K562 (cell line): ENCODE results near the gene EVL. TPM values are rescaled to one million over a fixed set of nuclear protein-coding genes. Genes with fewer than 3 reads are reported as not detected.

Source experiments
- ATAC-seq: fragments of 200-7000 bp; cut with Tn5 transposase; 3 replicates; pipeline ENCODE4 v1.9.1; 2020; ENCODE audit warnings: moderate library complexity
- BruUV-seq: library from RNA; stranded (reverse); fragments of 400-500 nt; replicated peaks from 2 replicates; lab custom pipeline; 2021; lab: Mats Ljungman, UMichigan
- CTCF ChIA-PET: fragments of 300-600 bp; formaldehyde crosslinking; extraction: SDS; loops from one replicate; lab custom pipeline; 2021; ENCODE audit warnings: low intra/inter-chr PET ratio; lab: Yijun Ruan, JAX
- POLR2A ChIA-PET: fragments of 300-600, 350-650 bp; sonication (Branson Sonifier 250); formaldehyde crosslinking; extraction: SDS; loops from one replicate; lab custom pipeline; 2021; ENCODE audit warnings: antibody characterized with exemption, inconsistent platforms; lab: Yijun Ruan, JAX
- DNase-seq, 4 experiments: peaks; one replicate each; pipeline versions ENCODE4 v3.0.0 to v3.0.0-alpha.2; 2011 to 2018; ENCODE audit warnings: low spot score in 3 of 4, mixed read lengths in 3 of 4; ENCODE audit errors: extremely low read depth in 1 of 4
- FAIRE-seq: peaks from 2 replicates; lab custom pipeline; 2011; peaks lifted over from hg19 to GRCh38; lab: Jason Lieb, UNC
- H2AFZ ChIP-seq: 2 replicates; pipeline ENCODE4 v1.6.0; 2011; ENCODE audit warnings: low read depth, low read length, control low read depth, inconsistent platforms
- H3K27ac ChIP-seq: fragments of 200-600 bp; 3 replicates; pipeline ENCODE4 v1.8.0; 2011; ENCODE audit warnings: low read depth, mild to moderate bottlenecking, control low read depth, inconsistent platforms, low read length, moderate library complexity, mixed read lengths; ENCODE audit errors: extremely low read depth
- H3K27me3 ChIP-seq, 2 experiments: fragments of 300-600 bp in 1 of 2; 2 replicates in 1 of 2; 3 replicates in 1 of 2; pipeline versions ENCODE4 v1.6.0 to v1.8.0; 2011; ENCODE audit warnings: inconsistent platforms in 2 of 2, low read length in 2 of 2, mild to moderate bottlenecking in 1 of 2, mixed read lengths in 1 of 2, moderate library complexity in 1 of 2; ENCODE audit not compliant: control insufficient read depth in 2 of 2, insufficient read depth in 2 of 2
- H3K36me3 ChIP-seq: fragments of 300-600 bp; 3 replicates; pipeline ENCODE4 v1.8.0; 2011; ENCODE audit warnings: mild to moderate bottlenecking, low read length, inconsistent platforms; ENCODE audit not compliant: control insufficient read depth, insufficient read depth
- H3K4me1 ChIP-seq, 2 experiments: fragments of 200-600 bp in 1 of 2; replicated peaks in 1 of 2; 2 replicates in 1 of 2; 3 replicates in 1 of 2; pipeline versions ENCODE4 v1.5.1 to v1.8.0; 2011; ENCODE audit warnings: inconsistent platforms in 2 of 2, low read length in 2 of 2, mild to moderate bottlenecking in 1 of 2, mixed read lengths in 1 of 2, moderate library complexity in 1 of 2; ENCODE audit not compliant: control insufficient read depth in 2 of 2, insufficient read depth in 2 of 2
- H3K4me2 ChIP-seq: 2 replicates; pipeline ENCODE4 v1.6.1; 2011; ENCODE audit warnings: low read length, control low read depth, inconsistent platforms, mixed read lengths; ENCODE audit not compliant: insufficient read depth
- H3K4me3 ChIP-seq: fragments of 200-600 bp; sonication (generic), shearing (Covaris generic); 2 replicates; pipeline ENCODE4 v1.5.1; 2016; ENCODE audit warnings: control low read depth, inconsistent platforms
- H3K79me2 ChIP-seq: fragments of 200-600 bp; 3 replicates; pipeline ENCODE4 v1.8.0; 2011; ENCODE audit warnings: low read length, inconsistent platforms; ENCODE audit not compliant: control insufficient read depth, insufficient read depth
- H3K9ac ChIP-seq, 2 experiments: 2 replicates each; pipeline versions ENCODE4 v1.6.0 to v1.6.1; 2011; ENCODE audit warnings: low read depth in 2 of 2, low read length in 2 of 2, control low read depth in 1 of 2, inconsistent platforms in 1 of 2, mild to moderate bottlenecking in 1 of 2, mixed read lengths in 1 of 2; ENCODE audit not compliant: insufficient read depth in 1 of 2
- H3K9me1 ChIP-seq: one replicate; pipeline ENCODE4 v1.6.0; 2011; ENCODE audit warnings: inconsistent platforms, mild to moderate bottlenecking, low read length, moderate library complexity; ENCODE audit not compliant: control insufficient read depth, insufficient read depth
- H3K9me3 ChIP-seq: replicated peaks from 2 replicates; pipeline ENCODE4 v1.5.1; 2011; ENCODE audit warnings: low read depth, low read length, inconsistent platforms; ENCODE audit not compliant: control insufficient read depth, insufficient read depth
- H4K20me1 ChIP-seq: replicated peaks from 2 replicates; pipeline ENCODE4 v1.6.1; 2011; ENCODE audit warnings: low read length, inconsistent platforms, mixed read lengths; ENCODE audit not compliant: control insufficient read depth, insufficient read depth
- KHSRP ChIP-seq: fragments of 450-650 bp; IDR thresholded peaks from 2 replicates; pipeline ENCODE4 v1.6.1; 2017
- PHTF2 ChIP-seq: fragments of 250-450 bp; sonication (Bioruptor Pico); IDR thresholded peaks from 2 replicates; pipeline ENCODE4 v1.5.0; 2021; ENCODE audit warnings: mild to moderate bottlenecking
- SIN3A ChIP-seq, 2 experiments: fragments of 150-350 bp in 1 of 2; IDR thresholded peaks; 2 replicates each; pipeline ENCODE4 v1.6.1; 2011 to 2016; ENCODE audit warnings: borderline replicate concordance in 2 of 2, low read depth in 2 of 2, low read length in 2 of 2, mild to moderate bottlenecking in 2 of 2, moderate library complexity in 2 of 2; ENCODE audit not compliant: control insufficient read depth in 1 of 2
- WGBS: fragments of 100-300 bp; shearing (Covaris generic); methylation state at CpG from one replicate; pipeline ENCODE4 v1.1.6; 2016; ENCODE audit warnings: low coverage, mixed read lengths; ENCODE audit not compliant: insufficient coverage; ENCODE audit errors: missing lambda C conversion rate; 5-methylcytosine and 5-hydroxymethylcytosine counted together
- in situ Hi-C: fragments of 300-500 bp; cut with MboI; formaldehyde crosslinking; loops from 4 replicates; pipeline ENCODE4 v1.15.0; 2018; ENCODE audit warnings: inconsistent platforms, mixed read lengths
- intact Hi-C: fragments of 100-400 bp; cut with micrococcal nuclease; formaldehyde crosslinking; loops from 2 replicates; pipeline ENCODE4 v1.14.2; 2022
- polyA plus RNA-seq, 8 experiments: library from polyadenylated mRNA; depleted of rRNA in 4 of 8; stranded (reverse) in 5 of 8; unstranded in 3 of 8; fragments of >200 nt; fragmentation: Nextera tagmentation in 2 of 8; fragmentation: Illumina TruSeq in 1 of 8; extraction: Ambion mirVana in 2 of 8; extraction: Trizol in 1 of 8; gene quantifications; 2 replicates each; pipeline versions ENCODE4 v1.2.1 to v1.2.3, GENCODE V29; 2011 to 2014; ENCODE audit warnings: inconsistent platforms in 1 of 8, missing spikeins in 1 of 8
- total RNA-seq, 7 experiments: library from RNA; depleted of rRNA in 6 of 7; stranded (reverse); fragments of >200 nt in 6 of 7; fragmentation: Illumina TruSeq in 2 of 7; extraction: Trizol in 2 of 7; gene quantifications; 2 replicates each; pipeline versions ENCODE4 v1.2.1 to v1.2.3, GENCODE V29; 2011 to 2021; ENCODE audit warnings: low replicate concordance in 1 of 7
- TF ChIP-seq, protein P1 (sequence below): sonication (generic); formaldehyde crosslinking; IDR thresholded peaks from 2 replicates; pipeline ENCODE4 v1.5.0; 2020; ENCODE audit warnings: missing genetic modification reagents

The EVL gene
- total and polyA plus RNA-seq, 9 of the 15 experiments (the other 6 are each of a cell fraction or from before 2014, with no cell fraction given): 2.9 to 43.4 (median 23.9) TPM

GRCh38 chr14:100063314-100063941, 1.8 kb upstream of the EVL start:
- no peaks in the 10 kb centered on the region for H3K9me3 ChIP-seq
- no peak overlapping the region for H3K4me2 ChIP-seq
- no peak overlapping the region for H3K27ac ChIP-seq
- no peaks in the 10 kb centered on the region for H4K20me1 ChIP-seq
- peaks cover 21 to 56% of the 10 kb centered on the region in 2 experiments for H3K4me1 ChIP-seq
- peaks cover 35% of the 10 kb centered on the region for H3K79me2 ChIP-seq
- no peaks in the 10 kb centered on the region for H3K27me3 ChIP-seq
- POLR2A ChIA-PET: interaction anchor here (0.6 kb wide), 1 partner anchor 88 kb away, joined by 4 read pairs; no protein-coding TSS in a partner anchor
- no peak for ATAC-seq
- CTCF ChIA-PET: no interaction called here
- 57% methylated on average over 6 of the region's 6 CpGs for WGBS
- no peak for FAIRE-seq
- in situ Hi-C loops: no loop called here
- no peak overlapping the region for H2AFZ ChIP-seq
- H3K4me3 ChIP-seq: no peak overlapping the region
- intact Hi-C loops: no loop called here
- DNase-seq: no peak
- TF ChIP-seq SIN3A (IDR thresholded peaks at IDR 0.05; ENCODE audit: borderline replicate concordance in 2 of 2, control insufficient read depth in 1 of 2, low read depth in 2 of 2, low read length in 2 of 2) (no peak), PHTF2 (CRISPR knock-in tag) (no peak), KHSRP (no peak)
- TF ChIP-seq, protein P1, sequence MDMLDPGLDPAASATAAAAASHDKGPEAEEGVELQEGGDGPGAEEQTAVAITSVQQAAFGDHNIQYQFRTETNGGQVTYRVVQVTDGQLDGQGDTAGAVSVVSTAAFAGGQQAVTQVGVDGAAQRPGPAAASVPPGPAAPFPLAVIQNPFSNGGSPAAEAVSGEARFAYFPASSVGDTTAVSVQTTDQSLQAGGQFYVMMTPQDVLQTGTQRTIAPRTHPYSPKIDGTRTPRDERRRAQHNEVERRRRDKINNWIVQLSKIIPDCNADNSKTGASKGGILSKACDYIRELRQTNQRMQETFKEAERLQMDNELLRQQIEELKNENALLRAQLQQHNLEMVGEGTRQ: no peak
- H3K9me1 ChIP-seq: no peaks in the 10 kb centered on the region
- H3K36me3 ChIP-seq: no peaks in the 10 kb centered on the region
- no peak overlapping the region; a peak in 1 of 4 replicates for H3K9ac ChIP-seq
- BruUV-seq: no TSS peak
